UCSD-AML1 (cell line): Measurements from ENCODE around the gene ARF3.

Source experiments
- DNase-seq: peaks from one replicate; lab custom pipeline; 2025; ENCODE audit not compliant: unreplicated experiment; lab: John Stamatoyannopoulos, UW

ARF3 gene

DNA sequence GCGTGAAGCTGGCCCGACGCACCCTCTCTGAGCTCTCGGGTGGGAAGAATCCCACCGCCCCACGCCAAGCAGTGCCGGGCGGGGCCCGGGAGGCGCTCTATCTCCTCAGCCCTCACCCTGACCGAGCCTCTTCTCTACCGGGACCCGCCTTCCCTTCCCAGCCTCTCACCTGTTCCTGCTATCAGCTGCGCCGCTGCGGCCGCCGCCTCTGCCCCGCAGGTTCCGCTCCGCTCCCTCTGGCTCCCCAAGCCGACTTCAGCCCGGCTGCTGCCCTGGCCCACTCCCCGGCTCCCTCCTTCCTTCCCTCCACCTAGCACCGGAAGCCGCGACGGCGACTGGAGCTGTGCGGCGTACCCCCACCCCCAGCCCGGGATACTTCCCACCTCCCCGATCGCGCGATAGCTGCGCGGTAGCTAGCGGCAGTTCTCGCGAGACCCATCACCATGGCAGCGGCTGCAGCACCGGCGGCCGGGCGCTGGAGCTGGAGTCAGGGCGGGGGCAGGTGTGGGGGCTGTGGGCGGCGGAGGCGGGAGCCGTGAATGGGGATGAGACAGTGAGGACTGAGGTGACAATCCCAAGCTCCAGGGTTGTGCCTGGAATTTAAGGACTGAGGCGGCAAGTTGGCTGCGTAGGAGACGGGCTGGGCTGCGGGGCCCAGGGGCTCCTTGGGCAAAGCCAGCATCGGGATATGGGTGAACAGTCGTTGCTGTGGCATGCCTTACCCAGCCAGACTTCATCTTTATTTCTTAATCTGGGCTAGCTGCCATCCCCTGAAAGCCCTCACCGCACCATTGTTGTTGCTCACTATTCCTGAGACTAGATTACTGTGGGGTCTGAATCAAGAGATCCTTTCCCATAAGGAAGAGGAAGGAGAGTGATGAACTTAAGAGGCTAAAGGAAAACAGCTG, at the start of gene ARF3:
TSS of gene ARF3 (minus strand) at position 347 of the 908 bp plus-strand sequence. CDS start 16,392 bp downstream, outside the sequence.
- DNase-seq: peak; percentile 95

DNA sequence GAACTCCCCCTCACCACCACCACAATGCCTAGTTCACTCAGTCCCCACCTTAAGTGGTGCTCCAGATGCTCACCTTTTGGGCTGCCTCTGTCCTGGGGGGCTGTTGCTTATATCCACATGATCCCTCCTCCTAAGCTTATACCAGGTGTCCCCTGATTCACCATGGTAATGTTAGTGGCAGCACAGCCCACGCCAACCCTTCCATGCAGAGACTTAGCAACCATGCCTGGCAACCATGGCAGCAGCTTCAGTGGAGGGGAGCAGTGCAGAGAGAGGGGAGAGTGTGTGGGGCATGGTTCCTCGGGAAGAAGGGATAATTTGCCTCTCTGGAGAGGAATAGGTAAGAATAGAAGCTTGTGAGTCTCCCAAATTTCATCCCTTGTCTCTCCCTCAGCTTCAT, 43.1 kb upstream of the ARF3 start:
- no peak for DNase-seq

DNA sequence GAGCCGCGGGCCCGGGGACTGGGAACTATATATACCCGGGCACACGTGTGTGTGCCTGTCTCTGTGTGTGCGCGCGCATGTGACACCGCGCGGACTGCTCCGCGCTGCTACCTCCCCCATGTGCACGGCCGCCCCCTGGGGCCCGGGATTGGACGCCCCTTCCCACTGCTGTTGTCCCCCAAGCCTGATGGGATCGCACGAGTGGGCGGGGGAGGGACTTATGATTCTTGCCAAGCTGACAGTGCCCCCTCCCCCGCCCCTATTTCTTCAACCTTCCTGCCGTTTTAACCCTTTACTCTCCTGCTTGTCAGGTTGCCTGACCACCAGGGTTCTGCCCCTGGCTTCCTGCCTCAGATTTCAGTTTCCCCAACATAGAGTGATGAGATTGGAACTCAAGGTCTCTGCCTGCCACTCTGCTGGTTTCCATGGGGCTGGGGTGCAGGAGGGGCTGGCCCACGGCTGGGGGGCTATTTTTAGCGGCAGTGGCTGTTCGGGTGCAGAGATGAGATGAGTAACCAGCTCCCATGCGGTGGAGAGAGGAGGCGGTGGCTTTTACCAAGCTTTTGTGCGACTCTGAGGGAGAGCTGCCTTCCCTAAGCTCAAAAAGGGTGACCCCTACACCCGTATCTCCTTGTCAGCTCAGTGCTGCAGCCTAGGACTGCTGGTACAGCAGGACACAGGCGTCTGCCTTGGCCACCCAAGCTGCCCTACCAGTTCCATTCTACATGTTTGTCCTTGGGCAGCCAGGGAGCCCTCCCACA, 42.3 kb upstream of the ARF3 start, which contains the start of gene DDN:
TSS of gene DDN (minus strand) at position 5 of the 761 bp plus-strand sequence. CDS start 88 bp downstream, outside the sequence.
- peak; percentile 70 for DNase-seq

DNA sequence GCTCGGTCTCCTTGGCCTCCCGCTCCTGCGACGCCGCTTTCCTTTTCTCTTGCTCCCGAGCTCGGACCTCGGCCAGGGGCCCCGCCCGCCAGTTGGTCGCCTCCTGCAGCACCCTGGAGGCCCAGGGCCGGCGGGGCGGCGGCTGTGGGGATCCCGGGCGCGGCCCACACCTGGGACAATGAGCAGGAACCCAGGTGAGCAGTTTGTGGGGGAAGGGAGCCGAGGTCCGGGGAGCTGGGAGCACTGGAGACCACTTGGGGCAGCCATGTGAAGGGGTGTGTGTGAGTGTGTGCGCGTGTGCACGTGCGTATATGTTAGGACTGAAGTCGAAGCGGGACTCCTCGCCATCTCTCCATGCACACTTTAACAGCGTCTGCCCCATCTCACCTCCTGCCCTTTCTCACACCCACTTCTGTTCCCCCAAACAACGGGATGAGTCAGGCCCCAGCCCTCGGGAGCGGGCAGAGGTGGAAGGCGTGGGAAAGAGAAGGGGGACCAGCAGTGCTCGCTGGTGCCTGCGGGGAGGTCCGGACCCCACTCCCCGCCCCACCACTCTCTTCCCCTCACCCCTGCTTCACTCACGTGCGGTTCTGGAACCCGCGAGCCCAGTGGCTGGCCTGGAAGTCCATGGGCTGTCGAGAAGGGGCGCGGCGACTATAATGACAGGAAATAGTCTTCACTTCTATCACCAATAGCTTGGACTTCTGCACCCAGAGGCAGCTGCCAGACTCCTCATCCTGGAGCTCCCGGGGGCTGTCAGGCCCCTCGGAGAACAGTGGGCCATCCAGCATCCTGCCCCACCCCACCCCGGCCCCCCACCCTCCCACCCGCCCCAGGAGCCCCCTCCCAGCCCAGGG, 41.4 kb upstream of the ARF3 start:
- DNase-seq: no peak

DNA sequence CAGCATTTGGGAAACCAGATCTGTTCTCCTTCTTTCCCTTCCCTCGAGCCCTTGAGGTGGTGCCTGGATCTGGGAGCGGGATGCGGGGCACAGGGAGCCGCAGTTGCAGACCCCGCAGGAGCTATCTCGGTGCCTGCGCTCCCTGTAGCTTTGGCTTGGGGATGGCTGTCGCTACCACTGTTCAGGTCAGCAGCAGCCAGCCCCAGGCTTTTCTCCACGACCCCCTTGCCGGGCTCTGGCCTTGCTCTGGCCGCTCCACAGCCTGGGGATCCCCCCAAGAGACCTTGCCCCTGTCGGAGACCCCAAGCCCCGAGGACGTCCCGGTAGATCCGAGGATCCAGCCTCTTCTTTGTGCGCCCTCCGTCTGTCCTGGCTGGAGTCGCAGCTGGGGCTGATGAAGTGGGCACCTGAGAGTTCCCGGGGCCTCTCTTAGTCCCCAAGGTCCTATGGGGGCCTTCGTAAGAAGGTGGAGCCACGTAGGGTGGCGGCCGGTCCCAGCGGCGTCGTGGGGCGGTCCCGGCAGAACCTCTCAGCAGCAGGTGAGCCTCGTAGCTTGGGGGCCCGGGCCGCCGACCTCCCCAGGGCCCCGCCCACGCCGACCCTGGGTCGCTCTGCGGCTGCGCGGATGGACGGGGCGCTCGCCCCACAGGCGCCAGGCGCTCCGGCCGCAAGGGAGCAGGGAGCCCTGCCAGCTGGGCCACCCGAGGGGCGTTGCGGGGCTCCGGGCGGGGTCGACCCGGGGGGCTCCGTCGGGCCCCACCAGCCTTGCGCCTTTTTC, 40.6 kb upstream of the ARF3 start:
- no peak for DNase-seq

DNA sequence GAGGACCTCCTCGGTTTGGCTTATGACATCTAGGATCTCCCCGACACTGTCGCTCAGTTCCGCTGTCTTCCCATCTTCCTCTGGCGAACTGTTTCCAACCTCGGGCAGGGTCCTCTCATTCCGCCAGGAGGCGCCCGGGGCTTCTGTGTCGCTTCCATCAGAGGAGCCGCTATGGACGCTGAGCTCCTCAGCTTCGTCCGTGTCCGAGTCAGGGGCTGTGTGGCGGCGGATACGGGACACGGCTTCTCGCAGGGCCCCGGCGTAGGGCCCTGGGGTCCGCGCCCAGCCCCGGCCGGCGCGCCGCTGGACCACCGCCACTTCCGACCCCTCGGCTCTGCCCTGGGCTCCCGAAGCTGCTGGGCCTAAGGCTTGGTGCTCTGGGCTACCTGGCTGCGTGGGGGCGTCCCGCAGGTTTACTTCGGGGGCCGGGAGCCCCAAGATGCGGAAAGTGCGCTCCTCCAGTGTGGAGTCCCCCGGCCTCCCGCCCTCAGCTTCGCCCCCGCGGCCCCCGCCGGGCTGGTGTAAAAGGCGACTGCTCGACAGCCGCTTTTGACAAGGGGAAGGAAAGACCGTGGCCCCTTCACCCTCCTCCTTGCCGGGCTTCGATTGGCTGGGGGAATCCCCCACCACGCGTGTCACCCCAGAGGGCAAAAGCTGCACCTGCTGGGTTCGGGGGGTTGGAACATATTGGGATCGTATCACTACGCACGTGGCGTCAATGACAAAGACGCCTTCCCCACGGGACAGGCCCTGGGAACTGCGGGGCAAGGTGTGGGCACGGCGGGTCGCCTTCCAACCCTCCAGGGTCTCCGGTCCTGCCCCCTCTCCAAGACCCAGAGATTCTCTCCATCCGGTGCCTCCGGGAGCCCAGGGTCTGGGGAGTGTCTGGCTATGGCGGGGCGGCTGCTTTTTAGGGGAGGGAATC, 39.8 kb upstream of the ARF3 start:
- DNase-seq: peak; percentile 80

DNA sequence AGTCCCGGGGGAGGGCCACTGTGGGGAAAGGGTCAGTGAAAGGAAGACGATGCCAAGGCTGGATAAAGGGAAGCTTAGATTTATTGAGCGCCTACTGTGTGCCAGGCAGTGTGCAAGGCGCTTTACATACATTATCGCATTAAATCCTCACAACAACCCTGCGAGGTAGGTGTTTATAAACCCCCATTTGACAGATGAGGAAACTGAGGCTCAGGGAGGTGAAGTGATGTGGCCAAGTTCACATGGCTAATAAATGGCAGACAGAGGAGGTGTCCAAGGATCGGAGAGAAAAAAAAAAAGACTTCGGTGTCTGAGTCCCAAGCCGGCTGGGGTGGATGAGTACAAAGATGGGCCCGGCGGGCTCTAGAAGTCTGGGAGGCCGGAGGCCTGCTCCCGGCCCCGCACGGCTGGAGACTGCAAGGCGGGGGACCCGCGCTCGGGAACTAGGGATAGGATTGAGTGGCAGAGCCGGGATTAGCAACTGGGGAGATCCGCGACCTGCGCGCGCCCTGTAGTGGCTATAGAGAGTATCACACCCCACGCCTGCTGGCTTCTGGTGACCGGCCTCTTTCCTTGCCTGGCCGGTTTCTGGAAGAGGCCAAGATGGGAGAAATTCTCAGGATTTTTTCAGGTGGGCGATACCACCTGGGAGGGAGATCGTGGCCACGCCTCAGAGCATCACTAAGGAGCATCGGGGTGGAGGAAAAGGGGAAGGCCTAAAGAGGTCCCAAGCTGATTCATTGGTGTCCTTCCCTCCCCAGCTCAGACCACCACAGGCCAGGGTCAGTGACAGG, 38.0 kb upstream of the ARF3 start:
- DNase-seq: peak; percentile 67

DNA sequence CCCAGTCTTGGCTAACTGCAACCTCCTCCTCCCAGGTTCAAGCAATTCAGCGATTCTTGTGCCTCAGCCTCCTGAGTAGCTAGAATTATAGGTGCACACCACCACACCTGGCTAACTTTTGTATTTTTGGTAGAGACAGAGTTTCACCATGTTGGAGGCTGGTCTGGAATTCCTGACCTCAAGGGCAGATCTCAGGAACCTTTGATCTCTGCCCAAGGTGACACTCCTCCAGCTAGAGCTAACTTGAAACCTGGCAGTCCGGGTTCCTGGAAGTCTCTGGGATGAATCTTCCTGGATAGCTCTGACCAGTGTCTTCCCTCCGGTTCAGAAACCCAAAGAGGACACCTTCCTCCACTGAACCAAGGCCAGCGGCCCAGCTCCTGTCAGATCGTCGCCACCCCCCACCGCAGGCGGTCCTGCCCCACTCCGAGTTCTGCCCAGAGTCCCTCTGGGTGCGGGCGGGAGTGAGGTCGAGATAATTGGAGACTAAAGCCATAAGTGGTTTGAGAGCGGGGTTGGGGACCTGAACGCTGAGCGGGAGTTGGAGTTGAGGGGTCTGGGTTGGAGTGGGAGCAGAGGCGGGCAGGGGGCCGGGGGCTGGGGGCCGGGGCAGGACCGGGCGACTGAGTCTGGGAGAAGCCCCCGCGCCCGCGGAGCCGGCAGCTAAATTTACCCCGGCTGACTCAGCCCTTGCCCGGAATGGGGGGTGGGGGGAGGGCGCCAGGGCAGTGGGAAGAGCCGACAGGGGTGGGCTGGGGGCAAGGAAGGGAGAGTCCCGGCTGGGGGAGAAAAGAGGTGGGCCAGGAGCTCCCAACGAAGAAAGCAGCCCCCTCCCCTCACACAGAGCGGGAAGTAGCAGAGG, 37.2 kb upstream of the ARF3 start:
- DNase-seq: no peak

DNA sequence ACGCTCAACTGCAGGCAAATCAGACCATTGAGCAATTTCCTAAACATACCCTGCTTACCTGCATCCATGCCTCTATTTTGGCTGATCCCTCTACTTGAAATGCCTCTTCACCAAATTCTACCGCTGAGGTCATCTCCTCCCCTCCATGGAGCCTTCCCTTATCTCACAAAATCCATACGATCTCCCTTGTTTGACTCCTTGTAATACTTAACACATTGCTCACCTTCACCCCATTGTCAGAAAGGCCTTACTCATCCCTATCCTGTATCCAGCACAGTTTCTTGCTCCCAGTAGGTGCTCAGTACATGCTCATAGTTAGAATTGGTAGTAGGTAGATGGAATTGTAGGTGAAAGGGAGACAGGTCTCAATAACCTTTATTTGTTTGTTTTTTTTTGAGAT, 36.5 kb upstream of the ARF3 start:
- no peak for DNase-seq

DNA sequence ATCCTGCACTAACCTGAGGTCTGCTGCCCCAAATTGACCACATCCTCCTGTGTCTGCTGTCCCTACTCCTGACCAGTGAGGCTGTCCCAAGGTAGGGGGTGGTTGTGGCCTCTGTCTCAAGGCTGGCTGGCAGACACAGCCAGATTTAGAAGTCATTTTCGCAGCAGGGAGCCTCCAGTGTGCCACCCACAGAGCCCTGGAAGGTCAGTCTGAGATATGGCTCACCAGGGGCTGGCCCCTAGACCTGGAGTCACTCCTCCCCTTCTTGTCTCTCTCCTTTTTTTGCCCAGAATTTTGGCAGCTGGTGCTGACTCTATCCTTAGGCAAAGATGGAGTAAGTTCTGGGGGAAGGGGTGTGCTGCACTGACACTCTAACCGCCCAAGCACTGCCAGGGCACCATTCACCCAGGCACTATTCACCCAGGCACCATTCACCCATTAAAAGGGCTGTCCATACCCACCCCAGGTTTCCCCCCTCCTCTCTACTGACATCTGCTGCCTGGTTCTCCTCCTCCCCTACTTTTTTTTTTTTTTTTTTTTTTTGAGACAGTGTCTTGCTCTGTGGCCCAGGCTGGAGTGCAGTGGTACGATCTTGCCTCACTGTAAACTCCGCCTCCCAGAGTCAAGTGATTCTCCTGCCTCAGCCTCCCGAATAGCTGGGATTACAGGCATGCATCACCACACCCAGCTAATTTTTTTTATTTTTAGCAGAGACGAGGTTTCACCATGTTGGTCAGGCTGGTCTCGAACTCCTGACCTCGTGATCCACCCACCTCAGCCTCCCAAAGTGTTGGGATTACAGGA, 34.2 kb upstream of the ARF3 start:
- DNase-seq: no peak

DNA sequence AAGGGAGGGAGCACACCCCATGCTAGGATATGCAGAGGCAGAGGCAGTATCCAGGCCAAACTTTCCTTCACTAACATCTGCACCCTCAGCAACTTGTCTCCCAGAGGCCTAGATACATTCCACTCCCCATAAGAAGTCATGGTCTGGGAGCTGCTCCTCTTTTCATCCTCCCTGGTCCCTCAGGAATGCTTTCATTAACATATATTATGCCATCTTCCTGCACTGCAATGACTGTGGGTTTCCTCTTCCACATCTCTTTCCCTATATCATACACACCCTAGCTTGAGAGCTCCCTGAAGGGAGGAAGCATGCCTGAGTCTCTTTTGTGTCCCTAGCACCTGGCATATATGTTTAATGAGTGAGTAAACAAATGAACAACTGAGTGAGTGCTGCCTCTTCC, 33.3 kb upstream of the ARF3 start:
- DNase-seq: no peak

DNA sequence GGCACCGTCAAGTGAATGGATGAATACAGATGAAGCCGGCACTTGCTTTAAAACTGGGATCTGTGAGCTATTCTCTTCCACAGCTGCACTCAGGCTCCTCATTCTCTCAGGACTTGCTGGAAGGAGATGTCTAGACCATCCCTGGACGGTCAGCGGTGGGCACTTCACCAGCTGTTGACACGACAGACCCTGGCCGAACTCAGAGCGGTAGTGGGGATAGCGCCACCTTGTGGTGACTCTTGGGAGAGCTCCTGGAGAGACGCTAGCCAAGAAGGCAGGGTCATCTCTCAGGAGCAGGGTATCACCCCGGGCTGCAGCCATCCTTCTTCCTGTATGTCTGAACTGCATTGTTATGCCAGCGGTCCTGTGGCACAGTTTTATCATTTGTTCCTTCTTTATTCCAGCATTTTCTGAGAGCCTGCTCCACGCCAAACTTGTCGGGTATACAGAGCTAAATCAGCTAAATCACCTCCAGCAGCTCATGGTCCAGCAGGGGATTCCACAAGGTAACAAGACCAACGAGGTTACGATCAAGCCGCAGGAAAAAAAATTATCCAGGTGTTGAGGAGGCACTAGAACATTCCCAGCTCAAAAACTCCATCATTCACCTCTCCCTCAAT, 30.9 kb upstream of the ARF3 start:
- DNase-seq: peak; percentile 74

DNA sequence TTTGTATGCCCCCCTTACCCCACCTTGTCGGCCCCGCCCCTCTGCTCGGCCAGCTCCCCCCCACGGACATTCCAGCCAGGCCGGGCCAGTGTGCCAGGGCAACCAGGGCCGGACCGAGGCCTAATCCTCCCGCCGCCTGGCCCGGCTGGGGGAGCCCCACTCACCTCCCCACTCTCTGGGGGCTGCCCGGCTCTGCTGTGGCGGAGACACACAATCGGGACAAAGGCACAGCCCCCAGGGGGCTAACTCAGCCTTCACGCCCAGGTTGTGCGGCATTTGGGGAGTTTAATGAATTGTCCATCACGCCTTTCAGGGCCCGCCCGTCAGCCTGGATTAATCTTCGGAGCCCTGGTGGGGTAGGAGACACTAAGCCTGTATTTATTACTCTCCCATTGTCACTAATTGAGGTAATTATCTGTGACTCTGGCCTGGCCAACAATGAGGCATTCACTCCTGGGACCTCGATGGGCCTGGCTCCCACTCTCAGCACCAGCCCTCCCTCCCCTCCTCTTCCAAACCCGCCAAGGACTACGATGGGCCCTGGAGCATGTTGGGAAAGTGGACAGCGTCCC, 29.5 kb upstream of the ARF3 start:
- no peak for DNase-seq

DNA sequence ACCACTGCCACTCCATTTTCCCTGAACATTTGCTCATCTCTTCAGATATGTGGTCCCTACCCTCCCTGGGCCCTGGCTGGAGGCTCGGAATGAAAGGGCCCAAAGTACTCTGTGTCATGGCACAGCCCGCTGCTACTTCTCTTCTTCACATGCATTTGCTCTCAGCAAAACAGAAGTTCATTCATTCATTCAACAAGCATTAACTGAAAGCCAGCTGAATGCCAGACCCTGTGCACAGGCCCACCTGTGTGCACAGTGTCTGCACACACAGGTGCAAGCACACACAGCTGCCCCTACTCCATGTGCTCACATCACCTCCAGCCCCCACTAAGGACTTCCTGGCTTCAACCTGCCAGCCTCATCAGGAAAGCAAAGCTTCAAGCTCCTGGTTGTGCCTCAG, 28.6 kb upstream of the ARF3 start:
- no peak for DNase-seq

DNA sequence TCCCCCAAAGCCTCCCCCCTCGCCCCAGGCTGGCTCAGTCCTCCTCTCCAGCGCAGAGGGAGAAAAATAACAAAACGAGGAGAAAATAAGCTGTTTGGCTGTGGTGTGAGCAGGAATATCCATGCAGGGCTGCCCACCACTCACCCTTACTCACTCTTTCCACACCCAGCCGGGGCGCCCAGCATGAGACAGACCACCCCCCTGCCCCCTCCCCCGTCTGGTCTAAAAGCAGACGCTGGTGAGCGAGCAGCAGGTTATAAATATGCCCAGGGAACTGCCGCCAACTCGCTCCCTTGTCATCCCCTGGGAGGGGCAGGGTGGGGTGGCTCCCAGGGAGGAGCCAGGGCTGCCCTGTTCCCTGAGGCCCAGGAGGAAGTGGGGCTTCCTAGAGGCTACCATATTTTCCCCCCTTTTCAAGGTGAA, 28.2 kb upstream of the ARF3 start:
- DNase-seq: no peak
